MM.1S (cell line): Measurements from ENCODE around the gene PPM1M.
A peak's percentile ranks its signal among the peaks of the same experiment; 100 is the strongest.

Experiments used
- DNase-seq: peaks from one replicate; pipeline ENCODE4 v3.0.0-alpha.2; 2015
- H2AFZ ChIP-seq: fragments of 300-600 bp; sonication (generic); 2 replicates; pipeline ENCODE4 v1.6.0; 2016; ENCODE audit warnings: antibody characterized with exemption, low read length
- H3F3A ChIP-seq: fragments of 300-600 bp; sonication (generic); 2 replicates; pipeline ENCODE4 v1.6.1; 2016; ENCODE audit warnings: mild to moderate bottlenecking, antibody characterized with exemption, low read length, moderate library complexity, mixed read lengths; ENCODE audit not compliant: insufficient read depth
- H3K27ac ChIP-seq: fragments of 300-600 bp; sonication (generic); 2 replicates; pipeline ENCODE4 v1.5.1; 2016; ENCODE audit warnings: mild to moderate bottlenecking, low read length
- H3K27me3 ChIP-seq: fragments of 300-600 bp; sonication (generic); replicated peaks from 2 replicates; pipeline ENCODE4 v1.6.0; 2016; ENCODE audit warnings: low read length; ENCODE audit not compliant: insufficient read depth
- H3K36me3 ChIP-seq: fragments of 300-600 bp; sonication (generic); replicated peaks from 2 replicates; pipeline ENCODE4 v1.6.1; 2016; ENCODE audit warnings: mild to moderate bottlenecking, low read length, mixed read lengths; ENCODE audit not compliant: insufficient read depth
- H3K4me1 ChIP-seq: fragments of 300-600 bp; sonication (generic); 2 replicates; pipeline ENCODE4 v1.6.1; 2016; ENCODE audit warnings: low read length, mixed read lengths
- H3K4me2 ChIP-seq: fragments of 300-600 bp; sonication (generic); 2 replicates; pipeline ENCODE4 v1.6.0; 2016; ENCODE audit warnings: low read depth, low read length
- H3K4me3 ChIP-seq: fragments of 300-600 bp; sonication (generic); 2 replicates; pipeline ENCODE4 v1.5.1; 2016; ENCODE audit warnings: low read length, mixed read lengths
- H3K79me2 ChIP-seq: fragments of 300-600 bp; sonication (generic); 2 replicates; pipeline ENCODE4 v1.6.1; 2016; ENCODE audit warnings: mixed run types, low read length, mixed read lengths
- H3K9ac ChIP-seq: fragments of 300-600 bp; sonication (generic); 2 replicates; pipeline ENCODE4 v1.6.1; 2016; ENCODE audit warnings: low read length, mixed read lengths
- H3K9me2 ChIP-seq: fragments of 300-600 bp; sonication (generic); replicated peaks from 2 replicates; pipeline ENCODE4 v1.6.1; 2016; ENCODE audit warnings: mild to moderate bottlenecking, low read length, mixed read lengths; ENCODE audit not compliant: insufficient read depth
- H3K9me3 ChIP-seq: fragments of 300-600 bp; sonication (generic); replicated peaks from 2 replicates; pipeline ENCODE4 v1.6.1; 2016; ENCODE audit warnings: mild to moderate bottlenecking, low read length, mixed read lengths; ENCODE audit not compliant: insufficient read depth
- H4K20me1 ChIP-seq: fragments of 300-600 bp; sonication (generic); 2 replicates; pipeline ENCODE4 v1.6.1; 2016; ENCODE audit warnings: mild to moderate bottlenecking, low read length, moderate library complexity, mixed read lengths; ENCODE audit not compliant: insufficient read depth
- EZH2 ChIP-seq: fragments of 300-600 bp; sonication (generic); optimal IDR thresholded peaks from 2 replicates; pipeline ENCODE3; 2017; ENCODE audit warnings: low read depth, mild to moderate bottlenecking, antibody characterized with exemption, low read length, mixed read lengths
- EZH2phosphoT487 ChIP-seq: fragments of 300-600 bp; sonication (generic); IDR thresholded peaks from 2 replicates; pipeline ENCODE4 v1.6.1; 2018; ENCODE audit warnings: antibody characterized with exemption, low read length
- TF ChIP-seq, protein P1 (sequence below): fragments of 300-600 bp; sonication (generic); IDR thresholded peaks from 2 replicates; pipeline ENCODE4 v1.5.1; 2016; ENCODE audit warnings: antibody characterized with exemption, low read length, mixed read lengths

The PPM1M gene

GRCh38 chr3:52197499-52197841 is 48.1 kb upstream of the PPM1M start:
- H3K27me3 ChIP-seq: no peaks in the 10 kb centered on the region
- peak overlapping the region; percentile 82 for H3K4me3 ChIP-seq
- H3K9me2 ChIP-seq: no peaks in the 10 kb centered on the region
- no peaks in the 10 kb centered on the region; the same call in 1 of the 2 replicates for H3K36me3 ChIP-seq
- H3K79me2 ChIP-seq: peaks cover 16% of the 10 kb centered on the region
- peak overlapping the region; percentile 91 for H2AFZ ChIP-seq
- peak overlapping the region; percentile 76 for H3K4me2 ChIP-seq
- no peaks in the 10 kb centered on the region for H3F3A ChIP-seq
- H4K20me1 ChIP-seq: no peaks in the 10 kb centered on the region
- no peak for DNase-seq
- H3K9ac ChIP-seq: peak overlapping the region; percentile 29; the same call in 1 of the 2 replicates
- no peak overlapping the region for H3K27ac ChIP-seq
- no peaks in the 10 kb centered on the region for H3K9me3 ChIP-seq
- TF ChIP-seq EZH2: no peak
- TF ChIP-seq, protein P1, sequence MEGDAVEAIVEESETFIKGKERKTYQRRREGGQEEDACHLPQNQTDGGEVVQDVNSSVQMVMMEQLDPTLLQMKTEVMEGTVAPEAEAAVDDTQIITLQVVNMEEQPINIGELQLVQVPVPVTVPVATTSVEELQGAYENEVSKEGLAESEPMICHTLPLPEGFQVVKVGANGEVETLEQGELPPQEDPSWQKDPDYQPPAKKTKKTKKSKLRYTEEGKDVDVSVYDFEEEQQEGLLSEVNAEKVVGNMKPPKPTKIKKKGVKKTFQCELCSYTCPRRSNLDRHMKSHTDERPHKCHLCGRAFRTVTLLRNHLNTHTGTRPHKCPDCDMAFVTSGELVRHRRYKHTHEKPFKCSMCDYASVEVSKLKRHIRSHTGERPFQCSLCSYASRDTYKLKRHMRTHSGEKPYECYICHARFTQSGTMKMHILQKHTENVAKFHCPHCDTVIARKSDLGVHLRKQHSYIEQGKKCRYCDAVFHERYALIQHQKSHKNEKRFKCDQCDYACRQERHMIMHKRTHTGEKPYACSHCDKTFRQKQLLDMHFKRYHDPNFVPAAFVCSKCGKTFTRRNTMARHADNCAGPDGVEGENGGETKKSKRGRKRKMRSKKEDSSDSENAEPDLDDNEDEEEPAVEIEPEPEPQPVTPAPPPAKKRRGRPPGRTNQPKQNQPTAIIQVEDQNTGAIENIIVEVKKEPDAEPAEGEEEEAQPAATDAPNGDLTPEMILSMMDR: no peak
- no peak for TF ChIP-seq EZH2phosphoT487
- peaks cover 11% of the 10 kb centered on the region for H3K4me1 ChIP-seq

DNA sequence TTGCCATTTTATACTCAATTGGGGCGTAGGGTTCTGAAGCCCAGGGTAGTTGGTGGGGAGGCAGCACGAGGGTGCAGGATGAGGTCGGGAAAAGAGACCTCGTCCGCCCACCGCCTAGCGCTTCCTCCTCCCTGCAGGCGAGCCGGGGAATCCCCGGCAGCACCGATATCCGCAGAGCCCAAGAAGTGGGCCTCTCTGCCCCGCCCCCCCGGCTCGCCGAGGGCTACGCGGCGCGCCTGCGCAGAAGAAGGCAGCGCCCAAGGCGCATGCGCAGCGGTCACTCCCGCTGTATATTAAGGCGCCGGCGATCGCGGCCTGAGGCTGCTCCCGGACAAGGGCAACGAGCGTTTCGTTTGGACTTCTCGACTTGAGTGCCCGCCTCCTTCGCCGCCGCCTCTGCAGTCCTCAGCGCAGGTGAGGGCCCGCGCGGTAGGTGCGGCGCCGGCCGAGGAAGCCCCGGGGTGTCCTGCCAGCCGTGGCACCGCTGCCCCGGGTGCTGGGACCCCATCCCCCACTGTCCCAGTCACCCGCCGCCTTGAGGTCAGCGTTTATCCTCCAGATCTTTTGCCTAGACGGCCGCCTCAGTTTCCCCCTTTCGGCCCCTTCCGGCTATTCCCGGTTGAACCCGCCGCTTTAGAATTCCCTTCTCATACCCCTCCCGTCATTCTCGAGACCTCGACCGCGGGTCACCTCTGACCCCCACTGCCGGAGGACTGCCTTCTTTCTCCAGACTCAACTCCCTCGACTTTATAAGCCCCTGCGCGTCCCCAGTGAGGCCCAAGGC is 47.5 kb upstream of the PPM1M start, which contains the start of gene ALAS1:
Gene ALAS1 (plus strand): TSS at position 319 of the 784 bp plus-strand sequence. CDS start 1,082 bp downstream, outside the sequence.
- no peaks in the 10 kb centered on the region for H3K27me3 ChIP-seq
- DNase-seq: peak; percentile 95

GRCh38 chr3:52198643-52199608 is 46.6 kb upstream of the PPM1M start:
- Histone ChIP-seq H3K79me2 (peaks cover 16% of the 10 kb centered on the region), H3K9ac (peak overlapping the region; percentile 73), H4K20me1 (no peaks in the 10 kb centered on the region), H3F3A (no peaks in the 10 kb centered on the region), H3K4me1 (peaks cover 11% of the 10 kb centered on the region), H3K4me3 (peak overlapping the region; percentile 82), H3K9me2 (no peaks in the 10 kb centered on the region), H3K9me3 (no peaks in the 10 kb centered on the region), H3K36me3 (no peaks in the 10 kb centered on the region; the same call in none of the 2 replicates), H2AFZ (peak overlapping the region; percentile 91), H3K27me3 (no peaks in the 10 kb centered on the region), H3K4me2 (peak overlapping the region; percentile 76), H3K27ac (no peak overlapping the region)
- no peak for DNase-seq
- TF ChIP-seq, protein P1: no peak
- no peak for TF ChIP-seq EZH2phosphoT487
- TF ChIP-seq EZH2: no peak

More for the DNA sequence above, 47.5 kb upstream of the PPM1M start, which contains the start of gene ALAS1:
- Histone ChIP-seq H3K4me1 (peaks cover 11% of the 10 kb centered on the region), H3K9me2 (no peaks in the 10 kb centered on the region), H3F3A (no peaks in the 10 kb centered on the region), H3K4me3 (peak within 1 kb of the TSS; percentile 82), H3K4me2 (peak within 1 kb of the TSS; percentile 76), H3K27ac (no peak within 1 kb of the TSS), H3K9ac (peak within 1 kb of the TSS; percentile 73), H3K79me2 (peaks cover 16% of the 10 kb centered on the region), H4K20me1 (no peaks in the 10 kb centered on the region), H3K9me3 (no peaks in the 10 kb centered on the region), H3K36me3 (no peaks in the 10 kb centered on the region; the same call in 1 of the 2 replicates), H2AFZ (peak within 1 kb of the TSS; percentile 91)
- TF ChIP-seq, protein P1: no peak
- TF ChIP-seq EZH2phosphoT487 (no peak), EZH2 (no peak)
